Measurements from ENCODE around the gene DDAH2.

The DDAH2 gene

DNA sequence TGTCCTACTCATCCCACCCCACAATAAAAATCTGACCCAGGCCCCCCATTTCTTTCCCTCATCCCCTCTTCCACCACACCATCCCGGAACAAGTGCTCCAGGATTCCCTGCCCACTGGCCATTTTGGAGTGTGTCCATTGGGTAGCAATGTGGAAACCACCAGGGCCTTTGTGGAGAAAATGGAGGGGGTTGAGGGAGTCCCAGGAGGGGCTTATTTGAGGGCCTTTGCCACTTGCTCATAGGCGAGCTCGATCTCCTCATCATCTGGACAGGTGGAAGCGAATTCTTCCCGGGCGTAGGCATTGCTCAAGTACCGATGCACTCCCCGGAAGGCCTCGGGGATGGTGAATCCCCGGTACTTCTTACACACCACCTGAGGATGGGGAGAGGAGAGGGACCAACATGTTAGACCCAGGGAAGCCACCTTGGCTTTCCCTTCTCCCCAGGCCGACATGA lies 1.6 kb upstream of the DDAH2 start:
- no peak for ATAC-seq

DNA sequence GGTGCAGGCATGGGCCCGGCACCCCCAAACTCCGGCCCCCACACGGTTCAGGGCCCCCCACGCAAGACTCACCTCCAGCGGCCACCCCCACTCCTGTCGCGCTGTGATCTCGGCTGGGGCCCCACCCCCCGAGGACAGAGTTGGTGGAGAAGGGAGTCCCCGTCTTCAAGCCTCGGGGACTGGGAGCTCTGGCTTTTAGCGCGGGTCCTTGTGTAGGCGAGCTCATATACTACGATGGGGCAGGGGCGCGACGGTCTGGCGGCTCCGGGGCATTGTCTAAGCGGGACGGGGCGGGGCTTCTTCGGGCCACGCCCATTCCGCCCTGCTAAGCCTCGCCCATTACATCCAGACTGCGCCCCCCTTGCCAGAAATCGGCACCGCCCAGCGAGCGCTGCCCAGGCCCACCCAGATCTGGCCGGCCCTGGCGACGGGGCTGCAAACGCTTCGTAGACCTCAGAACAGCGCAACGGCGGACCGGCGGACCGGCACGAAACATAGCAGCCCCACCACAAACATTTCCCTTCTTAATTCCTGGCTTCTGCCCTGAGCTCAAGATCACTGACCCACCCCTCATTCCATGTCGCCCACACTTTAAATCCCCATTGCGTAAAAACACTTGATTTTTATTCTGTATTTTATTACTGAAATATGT lies 1.0 kb upstream of the DDAH2 start:
- peak; percentile 31 to 45 for ATAC-seq

DNA sequence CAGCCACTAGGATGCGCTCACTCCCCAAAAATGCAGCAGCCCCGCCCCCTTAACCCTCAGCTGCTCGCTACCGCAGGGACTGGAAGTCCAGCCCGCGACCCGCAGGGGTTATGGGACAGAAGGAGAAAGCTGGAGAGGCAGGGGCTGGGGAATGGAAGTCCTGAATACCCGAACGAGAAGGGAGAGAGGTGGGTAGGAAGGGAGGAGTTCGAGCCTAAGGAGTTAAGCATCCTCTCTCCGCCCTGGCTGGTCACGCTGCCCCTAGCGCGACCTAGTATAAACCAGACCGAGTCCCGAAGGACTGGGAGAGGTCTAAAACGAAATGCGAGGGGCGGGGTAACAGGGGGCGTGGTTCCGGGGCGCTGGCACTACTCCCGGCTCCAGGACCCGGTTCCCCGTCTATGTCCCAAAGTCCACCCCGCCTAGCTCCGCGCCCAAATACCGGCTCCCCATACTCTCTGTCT lies 448 bp upstream of the DDAH2 start:
- ATAC-seq = peak; percentile 71 to 74

DNA sequence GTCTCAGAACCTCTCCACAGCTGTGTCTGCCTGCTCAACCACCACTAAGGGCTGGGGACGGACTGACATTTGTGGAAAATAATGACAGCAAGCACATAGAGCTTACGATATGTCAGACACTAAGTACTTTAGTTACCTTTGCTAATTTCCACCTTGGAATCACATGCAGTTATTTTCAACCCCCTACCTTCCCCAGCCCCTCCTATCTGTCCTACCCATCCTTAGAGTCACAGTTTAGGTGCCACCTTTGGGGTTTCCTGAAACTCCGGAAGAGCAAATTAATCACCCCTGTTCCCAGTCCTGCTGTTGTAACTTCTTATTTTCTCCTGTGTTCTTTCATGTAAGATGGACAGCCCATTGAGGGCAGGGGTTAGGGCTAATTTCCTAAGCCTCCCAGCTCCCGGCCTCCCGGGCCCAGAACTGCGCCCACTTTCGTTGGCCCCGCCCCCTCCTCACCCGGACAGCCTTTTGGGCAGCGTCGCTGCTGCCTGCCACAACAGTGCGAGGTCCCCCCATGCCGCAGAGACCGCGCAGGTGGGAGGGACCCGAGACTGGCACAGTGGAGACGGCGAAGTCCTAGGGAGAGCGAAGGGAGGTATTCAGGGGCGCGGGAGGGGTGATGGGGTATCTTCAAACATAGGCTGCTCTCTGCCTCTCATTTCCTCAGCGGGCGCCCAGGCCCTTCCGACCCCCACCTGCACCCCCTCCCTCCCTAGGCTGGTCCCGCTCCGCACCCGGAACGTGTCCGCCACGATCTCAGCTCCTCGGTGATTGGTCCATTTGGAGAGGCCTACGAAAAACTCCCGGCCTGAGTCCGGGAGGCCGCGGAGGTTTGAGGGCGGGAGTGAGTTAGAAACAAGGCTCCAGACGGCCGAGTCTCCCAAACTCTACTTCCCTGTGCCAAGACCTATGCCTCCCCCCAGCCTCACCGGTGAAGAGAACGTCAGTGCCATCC lies 1.1 kb downstream of the DDAH2 start:
- ATAC-seq = no peak

DNA sequence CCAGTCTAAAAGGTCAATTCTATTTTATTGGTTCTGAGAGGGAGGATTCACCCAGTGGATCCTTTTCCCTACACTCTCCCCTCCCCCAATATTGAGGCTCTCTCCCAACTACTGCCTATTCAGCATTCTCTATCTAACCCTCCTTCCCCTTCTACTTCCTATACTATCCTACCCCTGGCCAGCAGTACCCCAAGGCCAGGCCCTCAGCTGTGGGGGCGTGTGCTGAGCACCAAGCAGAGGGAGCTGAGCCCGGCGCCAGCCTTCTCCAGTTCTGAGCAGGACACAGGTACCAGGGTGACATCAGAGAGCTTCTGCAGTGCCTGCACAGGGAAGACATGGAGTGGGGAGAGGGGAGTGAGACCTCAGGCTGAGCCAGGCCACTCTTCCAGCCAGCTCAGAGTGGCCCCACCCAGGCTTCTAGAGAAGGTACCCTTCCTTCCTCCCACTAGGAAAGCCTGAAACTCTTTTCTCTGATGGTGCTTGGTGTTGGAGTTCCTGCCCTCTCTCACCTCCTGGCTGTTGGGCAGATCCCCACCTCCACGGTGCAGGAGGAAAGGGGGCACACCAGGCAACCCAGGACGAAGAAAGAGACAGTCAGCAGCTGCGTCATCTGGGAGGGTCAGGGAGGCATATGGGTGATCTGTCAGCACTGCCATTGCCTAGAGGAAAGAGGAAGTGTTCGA lies 1.9 kb downstream of the DDAH2 start:
- ATAC-seq = peak in 1 of 2 donors; percentile 32

DNA sequence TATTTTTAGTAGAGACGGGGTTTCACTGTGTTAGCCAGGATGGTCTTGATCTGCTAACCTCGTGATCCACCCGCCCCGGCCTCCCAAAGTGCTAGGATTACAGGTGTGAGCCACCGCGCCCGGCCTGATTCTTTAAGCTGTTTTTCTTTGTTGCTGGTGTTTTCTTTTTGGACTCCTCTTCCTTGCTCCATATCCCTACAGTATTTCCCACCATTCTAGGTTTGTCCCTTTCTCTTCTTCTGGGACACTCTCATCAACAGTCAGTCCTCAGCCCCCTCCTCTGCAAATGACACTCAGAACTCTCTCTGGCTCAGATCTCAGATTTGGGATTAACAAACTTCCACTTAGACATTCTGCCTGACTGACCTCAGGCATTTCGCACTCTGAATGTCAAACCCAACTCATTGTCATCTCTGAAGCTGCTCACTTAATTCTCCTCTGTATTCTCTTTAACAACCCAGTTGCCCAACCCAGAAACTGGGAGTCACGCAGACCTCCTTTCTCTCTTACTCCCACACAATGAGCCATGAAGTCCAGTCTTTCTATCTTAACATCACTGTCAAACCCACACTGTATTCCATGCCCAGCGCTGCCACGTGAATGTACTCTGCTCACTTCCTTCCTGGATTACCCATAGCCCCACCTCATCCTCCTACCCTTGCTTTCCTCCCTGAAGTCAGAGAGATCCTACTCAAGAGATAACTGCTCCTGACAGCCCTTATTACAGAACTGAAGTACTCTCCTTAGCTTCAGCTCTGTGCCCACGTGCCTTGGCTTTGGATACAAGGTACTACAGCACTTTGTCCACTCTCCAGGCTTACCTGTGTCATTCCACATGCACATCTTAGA lies 3.4 kb downstream of the DDAH2 start:
- no peak for ATAC-seq

DNA sequence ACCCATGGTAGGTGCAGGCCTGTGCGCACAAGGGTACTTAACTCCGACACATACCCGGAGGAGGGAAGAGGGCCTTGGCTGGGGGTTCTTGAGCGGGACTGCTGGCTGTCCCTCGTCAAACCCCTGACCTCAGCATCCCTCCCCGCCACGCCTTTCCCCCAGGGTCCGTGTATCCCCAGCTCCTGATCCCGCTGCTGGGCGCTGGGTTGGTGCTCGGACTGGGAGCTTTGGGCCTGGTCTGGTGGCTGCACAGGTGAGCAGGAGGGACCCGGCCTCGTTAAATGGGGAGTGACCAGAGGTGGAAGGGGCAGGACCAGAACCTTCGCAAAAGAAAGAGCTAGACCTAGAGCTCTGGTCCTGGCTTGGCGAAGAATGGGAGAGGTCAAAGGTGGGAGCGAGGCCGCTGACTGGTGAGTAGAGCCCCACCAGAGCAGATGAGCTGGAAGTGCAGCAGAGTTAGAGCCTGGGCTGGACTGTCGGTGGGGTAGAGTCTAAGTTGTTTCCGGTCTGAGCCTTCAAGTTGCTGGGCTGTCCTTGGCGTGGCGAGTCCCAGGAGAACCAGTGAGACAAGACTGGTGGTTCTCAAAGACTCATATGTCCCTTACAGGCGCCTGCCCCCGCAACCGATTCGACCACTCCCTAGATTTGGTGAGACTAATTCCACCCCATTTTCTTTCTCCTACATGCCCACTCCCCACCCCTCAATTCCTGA lies 5.0 kb downstream of the DDAH2 start:
- ATAC-seq = no peak

DNA sequence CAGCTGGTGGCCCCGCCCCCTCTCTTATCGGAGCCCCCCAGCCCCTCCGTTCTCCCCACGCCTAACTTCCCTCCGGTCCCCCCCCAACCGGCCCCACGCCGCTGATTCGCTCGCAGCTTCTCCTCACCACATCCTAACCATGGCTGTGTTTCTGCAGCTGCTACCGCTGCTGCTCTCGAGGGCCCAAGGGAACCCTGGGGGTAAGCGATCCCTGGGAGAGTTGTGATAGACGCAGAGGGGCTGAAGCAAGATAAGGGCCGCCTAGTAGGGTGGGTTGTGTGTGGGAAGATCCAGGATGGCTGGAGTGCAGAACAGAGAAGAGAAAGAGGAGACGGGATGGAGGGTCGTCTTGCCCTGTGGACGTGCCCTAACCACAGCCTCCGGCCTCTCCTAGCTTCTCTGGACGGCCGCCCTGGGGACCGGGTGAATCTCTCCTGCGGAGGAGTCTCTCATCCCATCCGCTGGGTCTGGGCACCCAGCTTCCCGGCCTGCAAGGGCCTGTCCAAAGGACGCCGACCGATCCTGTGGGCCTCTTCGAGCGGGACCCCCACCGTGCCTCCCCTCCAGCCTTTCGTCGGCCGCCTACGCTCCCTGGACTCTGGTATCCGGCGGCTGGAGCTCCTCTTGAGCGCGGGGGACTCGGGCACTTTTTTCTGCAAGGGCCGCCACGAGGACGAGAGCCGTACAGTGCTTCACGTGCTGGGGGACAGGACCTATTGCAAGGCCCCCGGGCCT lies 5.7 kb downstream of the DDAH2 start, which contains the start of gene MPIG6B:
Gene MPIG6B (plus strand): TSS at position 129 of the 735 bp plus-strand sequence. CDS start 11 bp downstream, at position 140.
- no peak for ATAC-seq

DNA sequence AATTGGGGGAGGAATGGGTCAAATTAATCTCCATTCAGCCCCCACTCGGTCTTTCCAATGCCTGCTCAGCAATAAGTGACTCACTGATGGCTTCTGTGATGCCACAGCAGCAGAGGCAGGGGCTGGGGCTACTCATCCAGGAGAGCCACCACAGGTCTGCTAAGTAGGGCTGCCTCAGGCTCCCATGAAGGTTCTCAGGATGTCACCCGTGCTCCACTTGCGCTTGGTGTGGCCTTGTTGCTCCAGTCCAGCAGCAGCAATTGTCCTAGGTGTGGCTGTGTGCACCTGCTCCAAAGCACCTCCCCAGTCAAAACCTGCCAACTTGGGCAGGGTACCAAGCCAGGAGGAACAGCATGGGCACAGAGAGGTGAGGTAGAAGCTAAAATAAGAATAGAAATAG lies 6.9 kb downstream of the DDAH2 start:
- ATAC-seq = no peak

DNA sequence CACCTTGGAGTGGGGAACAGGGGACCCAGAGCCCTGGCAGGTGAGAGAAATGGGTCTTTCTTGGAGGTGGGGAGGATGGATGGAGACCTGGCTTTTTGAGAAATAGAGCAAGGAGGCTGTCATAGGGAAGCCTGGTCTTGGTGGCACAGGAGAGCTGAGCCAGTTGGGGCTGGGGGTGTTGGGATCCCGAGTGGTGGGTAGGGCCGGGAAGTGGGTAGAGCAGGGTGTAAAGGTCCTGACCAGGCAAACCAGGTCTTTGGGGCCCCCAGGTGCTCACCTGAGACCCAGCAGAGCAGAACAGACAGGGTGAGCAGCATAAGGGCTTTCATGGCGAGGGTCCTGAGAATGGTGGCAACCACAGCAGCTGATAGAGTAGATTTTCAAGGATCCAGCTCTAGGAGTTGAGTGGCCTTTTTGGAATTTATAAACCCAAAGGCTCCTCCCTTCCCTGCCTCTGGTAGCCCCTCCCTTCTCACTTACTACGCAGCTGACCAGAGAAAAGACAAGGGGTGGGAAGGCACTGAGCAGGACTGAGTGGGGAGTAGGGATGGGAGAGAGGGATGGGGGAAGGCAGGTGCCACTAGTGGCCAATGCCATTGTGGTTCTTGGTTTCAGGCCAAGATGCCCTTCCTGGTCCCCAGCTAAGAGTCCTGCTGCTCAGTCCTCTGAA lies 7.6 kb downstream of the DDAH2 start, which contains the start of gene LY6G6C:
Gene LY6G6C (minus strand): TSS at position 396 of the 670 bp plus-strand sequence. CDS start 67 bp downstream, at position 329.
- no peak for ATAC-seq

DNA sequence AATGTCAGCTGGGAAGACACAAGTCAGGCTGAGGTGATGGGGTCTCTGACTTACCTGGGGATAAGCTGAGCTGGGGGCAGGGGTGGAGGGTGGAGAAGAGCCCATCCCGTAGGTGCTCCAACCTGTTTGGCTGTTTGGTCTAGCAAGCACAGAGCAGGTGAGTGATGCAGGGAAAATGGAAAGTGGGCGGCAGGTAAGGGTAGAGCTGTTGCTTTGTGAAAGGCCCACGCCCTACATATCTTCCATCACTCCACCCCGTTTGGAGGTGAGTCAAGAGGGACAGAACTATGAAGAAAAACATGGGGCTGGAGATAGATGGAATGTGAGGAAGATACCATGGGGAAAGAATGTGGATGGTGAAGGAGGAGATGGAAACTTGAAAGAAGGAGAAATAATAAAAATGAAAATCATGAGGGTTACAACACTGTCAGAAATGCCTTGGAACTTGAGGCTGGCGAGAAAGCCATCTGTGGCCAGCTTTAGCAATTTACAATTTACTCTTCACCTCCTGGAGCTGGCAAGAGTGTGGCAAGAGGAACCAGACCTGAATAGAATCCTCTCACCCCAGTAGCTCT lies 8.8 kb downstream of the DDAH2 start:
- no peak for ATAC-seq

DNA sequence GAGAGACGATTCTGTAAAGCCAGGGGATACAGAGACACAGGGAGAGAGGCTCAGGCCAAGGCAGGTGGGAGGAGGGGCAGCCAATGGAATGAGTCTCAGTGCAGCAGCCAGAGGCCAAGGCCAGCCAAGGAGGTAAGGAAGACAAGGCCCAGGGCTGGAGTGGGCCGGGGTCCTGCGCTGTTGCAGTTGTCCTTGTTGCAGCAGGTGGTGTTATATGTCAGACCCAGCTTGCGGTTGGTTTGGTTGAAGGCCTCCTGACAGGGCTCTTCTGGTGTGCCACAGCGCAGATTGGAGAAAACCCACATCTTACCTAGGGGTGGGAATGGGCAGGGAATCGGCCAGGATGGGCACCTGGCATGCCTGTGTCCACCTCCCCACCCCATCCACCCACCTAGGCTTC lies 10.1 kb downstream of the DDAH2 start:
- ATAC-seq = no peak

DNA sequence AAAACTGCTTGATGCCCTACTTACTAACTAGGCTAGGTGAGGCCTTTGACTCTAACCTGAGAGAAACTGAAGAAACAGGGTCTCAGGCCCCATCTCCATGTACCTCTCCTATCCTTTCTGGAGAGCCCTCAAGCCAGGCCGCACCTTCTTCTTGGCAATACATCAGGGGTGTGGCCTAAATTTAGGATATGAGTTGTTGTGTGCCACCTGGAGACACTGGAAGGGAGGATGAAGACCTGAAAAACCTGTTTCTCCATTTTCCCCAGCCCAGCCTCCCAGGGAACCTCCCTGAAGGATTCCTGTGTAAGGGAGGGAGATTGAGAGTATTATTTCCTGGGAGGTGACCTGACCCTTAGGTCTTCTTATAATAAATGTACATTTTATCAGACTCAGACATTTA lies 10.8 kb downstream of the DDAH2 start:
- no peak for ATAC-seq

DNA sequence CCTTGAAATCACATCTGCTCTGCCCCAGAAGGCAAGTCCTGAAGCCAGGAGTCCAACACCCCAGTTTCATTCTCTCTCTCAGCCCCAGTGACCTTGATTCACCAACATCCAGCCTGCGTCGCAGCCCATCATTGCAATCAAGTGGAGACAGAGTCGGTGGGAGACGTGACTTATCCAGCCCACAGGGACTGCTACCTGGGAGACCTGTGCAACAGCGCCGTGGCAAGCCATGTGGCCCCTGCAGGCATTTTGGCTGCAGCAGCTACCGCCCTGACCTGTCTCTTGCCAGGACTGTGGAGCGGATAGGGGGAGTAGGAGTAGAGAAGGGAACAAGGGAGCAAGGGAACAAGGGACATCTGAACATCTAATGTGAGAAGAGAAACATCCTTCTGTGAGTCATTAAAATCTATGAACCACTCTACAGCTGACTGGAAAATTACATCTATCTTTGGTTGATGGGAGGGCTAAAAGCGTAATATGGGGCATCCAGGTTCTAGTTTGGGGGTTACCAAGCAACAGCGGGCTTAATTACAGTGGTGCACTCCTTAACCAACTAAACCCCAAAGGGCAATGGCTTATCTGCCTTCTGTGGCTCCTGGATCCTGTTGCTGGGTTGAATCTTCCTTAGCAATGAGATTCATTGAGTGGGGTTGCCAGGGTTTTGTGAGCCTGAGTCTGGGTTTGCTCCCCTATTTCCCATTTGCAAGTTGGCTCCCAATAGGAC lies 11.4 kb downstream of the DDAH2 start:
- ATAC-seq = no peak

DNA sequence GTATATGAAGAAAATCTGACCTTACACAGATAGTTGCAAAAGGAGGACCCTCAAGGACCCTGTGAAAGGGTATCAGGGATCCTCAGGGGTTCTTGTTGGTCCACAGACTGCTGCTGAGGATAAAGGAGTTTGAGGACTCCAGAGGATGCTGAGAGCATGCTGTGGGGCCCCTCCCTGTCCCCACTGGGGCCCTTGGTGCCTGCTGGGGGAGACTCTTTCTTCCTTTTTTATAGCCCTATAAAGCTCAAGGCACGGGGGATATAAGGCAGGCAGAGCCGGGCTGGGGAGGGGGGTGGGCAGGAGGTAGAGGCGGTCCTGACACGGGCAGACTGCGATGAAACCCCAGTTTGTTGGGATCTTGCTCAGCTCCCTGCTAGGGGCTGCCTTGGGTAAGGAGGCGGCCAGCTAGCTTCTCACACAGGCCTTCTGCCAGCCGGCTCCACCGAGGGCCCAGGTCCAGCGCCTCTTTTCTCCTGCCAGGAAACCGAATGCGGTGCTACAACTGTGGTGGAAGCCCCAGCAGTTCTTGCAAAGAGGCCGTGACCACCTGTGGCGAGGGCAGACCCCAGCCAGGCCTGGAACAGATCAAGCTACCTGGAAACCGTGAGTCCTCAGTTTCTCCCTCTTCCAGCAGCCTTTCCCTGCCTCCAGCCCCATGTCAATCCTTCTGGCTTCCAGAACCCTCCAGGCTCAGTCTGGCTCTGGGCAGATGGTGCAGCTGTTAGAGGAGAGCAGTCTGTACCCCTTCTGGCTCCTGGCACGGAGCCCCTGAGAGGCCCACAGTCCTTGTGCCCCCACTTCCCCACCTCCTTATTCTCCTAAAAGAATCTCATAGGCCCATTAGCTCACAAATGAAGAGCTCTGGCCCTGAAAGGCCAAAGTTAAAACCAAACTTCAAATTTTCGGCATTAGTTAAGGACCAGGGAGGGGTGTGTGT lies 13.8 kb downstream of the DDAH2 start, which contains the start of gene LY6G6D:
Gene LY6G6D (plus strand): TSS at position 327 of the 937 bp plus-strand sequence. CDS start 8 bp downstream, at position 335.
- ATAC-seq = no peak

DNA sequence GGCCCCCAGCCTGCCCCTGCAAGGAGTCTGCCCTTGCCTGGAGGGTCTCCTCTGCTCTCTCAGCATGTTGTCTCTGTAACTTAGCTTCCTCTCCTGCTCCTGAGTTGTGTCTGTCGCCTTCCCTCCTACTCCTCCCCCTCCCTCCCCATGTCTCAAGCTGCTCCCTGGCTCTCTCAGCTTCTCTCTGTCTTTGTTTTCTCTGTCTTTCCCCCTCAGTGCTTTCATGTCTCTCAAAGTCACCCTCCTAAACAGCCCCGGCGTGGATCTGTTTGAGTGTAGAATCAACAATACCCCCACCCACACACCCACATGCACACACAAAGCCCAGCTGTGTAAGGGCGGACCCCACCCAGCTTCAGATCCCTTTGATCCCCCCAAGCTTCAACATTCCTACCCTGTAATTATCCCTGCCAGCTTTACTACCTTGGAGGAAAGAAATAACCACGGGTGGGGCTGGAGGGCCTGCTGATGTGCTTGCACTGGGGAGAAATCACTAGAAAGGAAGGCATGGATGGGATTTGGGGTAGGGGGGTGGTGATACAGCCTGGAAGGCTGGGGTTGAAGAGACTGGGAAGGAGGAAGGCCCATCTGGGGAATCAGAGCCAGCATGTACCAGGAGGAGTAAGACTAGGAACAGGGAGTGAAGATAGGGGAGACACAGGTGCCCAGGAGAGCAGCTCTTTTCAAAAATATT lies 15.0 kb downstream of the DDAH2 start:
- no peak for ATAC-seq

DNA sequence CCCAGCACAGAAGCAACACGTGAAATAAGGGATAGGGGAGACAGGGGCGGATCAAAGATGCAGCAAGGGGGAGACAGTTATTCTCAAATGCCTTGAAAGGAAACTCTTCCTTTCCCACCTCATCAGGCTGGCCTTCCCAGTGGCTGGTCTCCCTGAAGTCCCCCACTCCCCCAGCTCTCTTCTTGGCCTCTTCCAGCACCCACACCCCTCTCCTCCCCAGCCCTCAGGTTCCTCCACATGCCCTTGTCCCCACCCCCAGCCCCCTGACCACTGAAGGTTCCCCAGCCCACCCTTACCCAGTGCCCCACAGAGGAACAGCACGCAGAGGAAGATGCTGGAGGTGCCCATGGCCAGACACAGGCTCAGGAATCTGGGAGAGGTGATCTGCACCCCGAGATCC lies 15.6 kb downstream of the DDAH2 start:
- ATAC-seq = no peak

All from activated CD4-positive, CD25-positive, alpha-beta regulatory T cell treated with anti-CD3 and anti-CD28 coated beads, Interleukin-2, amount 50 U/mL, for 24 hours (primary cell).